GM18519 (cell line): ENCODE measurements around the gene ACTN1.

Experiments used
- ATAC-seq: cut with Tn5 transposase; IDR thresholded peaks from one replicate; pipeline ENCODE4 v1.9.1; 2021; ENCODE audit warnings: mild to moderate bottlenecking, moderate library complexity; ENCODE audit not compliant: unreplicated experiment, low FRiP score

The ACTN1 gene

DNA sequence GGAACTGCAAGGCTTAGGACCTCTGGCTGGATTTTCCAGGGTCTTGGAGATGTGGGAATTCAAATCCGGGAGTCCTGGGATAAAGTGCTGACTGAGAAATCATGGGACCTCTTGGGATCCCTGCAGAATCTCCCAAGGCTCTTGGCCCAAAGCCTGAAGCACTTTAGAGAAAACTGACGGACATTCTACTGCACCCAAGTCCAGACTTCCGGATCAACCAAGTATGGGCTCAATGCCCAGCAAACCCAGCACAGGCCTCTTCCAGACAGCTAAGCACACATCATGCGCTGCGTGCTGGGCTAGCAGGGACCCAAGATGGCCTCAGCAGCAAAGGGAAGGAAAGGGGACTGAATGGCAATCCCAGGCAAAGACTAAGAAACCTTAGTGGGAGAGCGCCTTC, 85.0 kb downstream of the ACTN1 start:
- ATAC-seq = no peak

DNA sequence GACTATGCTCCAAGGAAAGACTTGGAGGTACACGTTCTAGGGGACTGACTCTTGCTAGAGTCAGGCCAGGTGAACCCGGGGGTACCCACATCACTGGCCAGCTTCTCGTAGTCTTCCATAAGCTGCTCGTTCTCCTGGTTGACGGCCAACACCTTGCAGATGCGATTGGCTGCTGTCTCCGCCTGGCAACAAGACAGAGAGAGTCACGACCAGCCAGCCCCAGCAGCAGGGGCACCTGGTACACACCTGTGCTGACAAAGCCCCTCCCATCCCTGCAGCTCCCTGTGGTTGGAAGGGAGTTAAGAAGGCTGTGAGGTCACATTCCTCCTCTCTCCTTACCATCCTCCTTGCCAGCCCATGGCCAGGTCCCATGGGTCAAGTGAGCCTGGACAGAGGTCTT, 85.5 kb downstream of the ACTN1 start:
- no peak for ATAC-seq

DNA sequence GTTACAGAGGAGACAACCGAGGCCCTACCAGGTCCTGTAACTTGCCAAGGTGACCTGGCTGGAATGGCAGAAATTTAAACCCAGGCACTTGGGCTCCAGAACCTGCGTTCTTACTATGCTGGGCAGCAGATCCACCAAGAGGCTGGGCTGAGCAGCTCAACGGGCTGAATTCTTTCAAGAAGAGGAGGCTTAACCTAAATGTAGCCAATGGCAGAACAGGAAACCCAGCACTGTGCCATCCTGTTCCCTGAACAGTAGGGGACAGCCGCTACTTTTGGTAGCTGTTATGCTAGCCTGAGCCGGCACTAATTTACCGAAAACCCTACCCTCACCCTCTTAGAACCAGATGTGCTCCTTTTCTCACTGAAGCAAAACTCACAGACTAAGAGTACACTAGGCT, 86.1 kb downstream of the ACTN1 start:
- no peak for ATAC-seq

DNA sequence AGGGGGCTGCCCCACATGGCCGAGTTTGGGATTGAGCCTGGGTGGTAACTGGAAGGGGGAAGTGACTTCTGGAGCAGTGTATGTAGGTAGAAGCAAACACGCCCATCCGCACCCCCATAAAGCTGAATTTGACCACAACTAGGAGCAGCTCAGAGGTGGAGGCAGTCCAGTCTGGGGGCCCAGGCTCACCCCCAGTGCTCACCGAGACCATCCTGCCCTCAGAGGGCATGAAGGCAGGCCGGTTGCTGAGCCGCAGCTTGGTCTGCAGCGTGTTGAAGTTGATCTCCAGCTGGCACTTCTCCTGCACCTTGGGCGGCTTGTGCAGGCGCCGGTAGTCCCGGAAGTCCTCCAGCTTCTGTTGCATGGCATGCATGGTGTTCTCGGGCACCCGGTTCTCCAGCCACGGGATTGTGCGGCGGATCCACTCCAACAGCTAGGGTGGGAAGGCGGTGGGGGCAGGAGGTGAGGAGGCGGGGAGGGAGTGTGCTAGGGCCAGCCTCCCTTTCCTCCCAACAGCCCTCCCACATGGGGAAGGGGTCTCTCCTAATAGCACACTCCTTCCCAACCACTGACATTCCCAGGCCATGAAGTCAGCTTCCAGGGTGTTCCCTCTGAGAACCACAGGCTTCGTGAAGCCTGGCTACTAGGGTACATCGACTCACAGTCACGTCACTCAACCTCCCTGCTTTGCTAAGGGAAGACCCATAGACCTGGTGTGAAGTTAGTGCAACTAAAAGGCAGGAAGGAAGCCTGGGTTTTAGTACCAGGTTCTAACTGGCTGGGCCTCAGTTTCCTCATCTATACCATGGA, 87.0 kb downstream of the ACTN1 start:
- ATAC-seq = no peak

DNA sequence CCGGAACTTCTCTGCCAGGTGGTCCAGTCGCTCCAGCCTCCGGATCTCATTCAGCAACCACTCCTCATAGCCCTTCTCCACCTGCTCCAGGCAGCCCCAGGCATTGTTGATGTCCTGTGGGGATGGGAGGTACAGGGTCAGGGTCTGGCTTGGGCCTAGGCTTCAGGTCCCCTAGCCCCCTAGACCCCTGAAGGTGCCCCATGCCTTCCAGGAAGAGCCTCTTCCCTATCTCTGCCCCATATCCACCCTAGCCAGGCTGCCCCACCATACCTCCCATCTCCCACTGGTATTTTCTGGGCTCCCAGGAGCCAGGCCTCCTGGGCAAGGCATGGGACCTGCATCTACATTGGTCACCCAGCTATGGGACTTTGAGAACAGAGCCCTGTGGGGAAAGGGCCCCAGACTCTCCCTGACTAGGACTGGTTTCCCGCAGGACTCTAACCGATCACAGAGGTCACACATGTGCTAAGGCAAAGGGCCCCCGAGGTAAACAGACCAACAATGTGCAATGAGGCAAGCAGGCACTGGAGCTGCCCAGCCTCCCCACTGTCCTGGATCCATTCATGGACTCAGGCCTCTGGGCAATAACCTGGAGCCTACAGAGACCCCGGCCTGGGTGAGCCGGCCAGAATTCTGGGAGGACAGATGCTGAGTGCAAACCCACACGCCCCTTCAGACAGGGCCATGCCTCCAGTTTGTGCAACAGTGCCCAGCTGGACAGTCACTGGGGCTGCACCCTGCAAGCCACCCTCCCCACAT, 88.8 kb downstream of the ACTN1 start:
- ATAC-seq = no peak

DNA sequence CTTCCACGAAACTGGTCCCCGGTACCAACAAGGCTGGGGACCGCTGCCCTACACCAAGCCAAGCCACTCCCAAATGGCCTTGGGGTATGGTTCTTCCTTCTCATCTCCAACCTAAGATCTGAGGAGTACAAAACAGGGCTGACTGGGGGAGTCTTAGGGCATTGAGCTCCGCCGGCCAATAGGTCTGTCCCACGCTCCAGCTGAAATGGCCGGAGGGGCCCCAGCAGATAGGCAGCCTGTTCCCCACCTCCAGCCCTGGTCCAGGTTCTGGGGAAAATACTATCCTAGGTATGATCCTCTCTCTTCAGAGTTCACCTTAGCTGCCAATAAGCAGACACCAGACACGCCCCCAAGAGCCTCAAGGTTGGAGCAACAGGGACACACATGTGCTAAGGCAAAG, 90.2 kb downstream of the ACTN1 start:
- ATAC-seq = no peak

DNA sequence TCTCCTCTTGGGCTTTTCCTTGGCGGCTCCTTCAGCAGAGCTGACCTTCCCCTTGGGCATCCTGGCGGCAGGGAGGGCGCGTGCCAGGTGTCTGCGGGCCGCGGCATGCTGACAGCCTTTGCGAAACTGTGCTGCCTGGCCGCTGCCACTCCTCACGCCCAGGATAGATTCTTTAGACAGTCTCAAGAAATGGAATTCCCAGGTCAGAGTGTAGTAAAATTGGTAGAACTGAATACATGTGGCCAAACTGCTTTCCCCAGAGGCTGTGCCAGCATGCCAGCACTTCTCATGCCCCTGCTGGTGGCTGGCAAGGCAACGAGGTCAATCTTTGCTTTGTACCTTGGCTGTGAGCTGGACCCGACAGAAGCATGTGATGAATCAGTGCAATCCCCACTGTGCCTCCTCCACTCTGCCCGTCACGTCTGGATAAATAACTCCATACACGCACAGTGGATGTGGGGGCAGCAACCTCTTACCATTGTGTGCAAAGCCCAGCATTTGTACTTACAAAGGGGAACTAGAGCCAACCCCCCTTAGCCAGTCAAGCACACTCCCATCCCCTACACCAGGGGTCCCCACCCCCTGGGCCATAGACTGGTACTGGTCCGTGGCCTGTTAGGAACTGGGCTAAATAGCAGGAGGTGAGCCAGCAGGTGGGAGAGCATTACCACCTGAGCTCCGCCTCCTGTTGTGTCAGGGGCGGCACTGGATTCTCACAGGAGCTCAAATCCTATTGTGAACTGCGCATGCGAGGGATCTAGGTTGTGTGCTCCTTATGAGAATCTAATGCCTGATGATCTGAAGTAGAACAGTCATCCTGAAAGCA, 90.9 kb downstream of the ACTN1 start:
- no peak for ATAC-seq

DNA sequence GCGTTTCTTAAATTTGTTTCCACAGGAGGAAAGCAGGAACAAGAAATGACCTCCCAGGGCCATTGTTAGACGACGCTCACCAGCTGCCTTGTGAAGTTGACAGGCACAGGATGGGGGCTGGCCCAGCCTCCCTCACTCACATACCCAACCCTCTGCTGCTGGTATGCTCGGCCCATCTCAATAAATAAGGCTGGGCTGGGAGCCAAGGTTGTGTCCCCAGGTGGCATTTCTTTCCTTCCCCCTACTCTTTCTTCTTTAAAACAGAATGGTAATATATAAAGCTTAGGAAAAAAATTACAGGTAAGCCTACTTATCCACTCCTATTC, 93.0 kb downstream of the ACTN1 start:
- no peak for ATAC-seq

DNA sequence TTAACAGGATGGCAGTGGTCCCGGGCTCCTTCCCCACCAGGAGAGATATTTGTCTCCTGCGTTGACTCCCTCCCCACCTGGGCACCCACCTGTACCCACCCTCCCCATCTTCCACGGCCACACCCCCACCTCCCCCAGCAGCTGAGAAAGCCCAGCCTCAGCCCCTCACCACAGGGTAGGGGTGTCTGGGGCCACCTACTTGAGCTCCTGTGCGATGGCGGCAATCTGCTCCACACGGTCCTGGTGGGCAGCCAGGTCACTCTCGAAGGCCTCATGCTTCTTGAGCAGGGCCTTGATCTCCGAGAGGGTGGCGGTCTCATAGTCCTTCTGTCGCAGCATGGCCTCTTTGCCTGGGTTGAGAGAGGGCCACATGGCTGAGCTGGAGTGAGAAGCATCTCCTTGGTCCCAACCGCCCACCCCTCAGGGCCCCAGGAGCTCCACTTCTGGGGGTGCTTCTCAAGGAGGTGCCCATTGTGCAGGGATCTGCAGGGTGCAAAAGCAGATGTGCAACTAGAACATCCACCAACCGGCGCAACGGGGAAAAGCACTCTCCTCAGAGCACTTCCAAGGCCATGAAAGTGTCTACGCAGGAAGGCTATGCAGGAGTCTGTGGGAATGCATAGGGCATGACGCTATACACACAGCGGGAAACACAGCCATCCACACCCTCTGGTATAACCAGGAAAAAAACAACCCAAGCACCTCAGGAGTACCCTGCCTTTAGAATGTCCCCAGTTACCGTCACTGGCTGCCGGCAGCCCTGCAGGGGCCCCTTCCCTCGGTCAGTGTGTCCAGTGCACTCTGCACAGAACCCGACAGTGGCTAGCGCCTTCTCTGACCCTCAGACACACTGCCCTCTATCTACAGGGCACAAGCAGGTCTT, 93.6 kb downstream of the ACTN1 start:
- ATAC-seq = no peak

DNA sequence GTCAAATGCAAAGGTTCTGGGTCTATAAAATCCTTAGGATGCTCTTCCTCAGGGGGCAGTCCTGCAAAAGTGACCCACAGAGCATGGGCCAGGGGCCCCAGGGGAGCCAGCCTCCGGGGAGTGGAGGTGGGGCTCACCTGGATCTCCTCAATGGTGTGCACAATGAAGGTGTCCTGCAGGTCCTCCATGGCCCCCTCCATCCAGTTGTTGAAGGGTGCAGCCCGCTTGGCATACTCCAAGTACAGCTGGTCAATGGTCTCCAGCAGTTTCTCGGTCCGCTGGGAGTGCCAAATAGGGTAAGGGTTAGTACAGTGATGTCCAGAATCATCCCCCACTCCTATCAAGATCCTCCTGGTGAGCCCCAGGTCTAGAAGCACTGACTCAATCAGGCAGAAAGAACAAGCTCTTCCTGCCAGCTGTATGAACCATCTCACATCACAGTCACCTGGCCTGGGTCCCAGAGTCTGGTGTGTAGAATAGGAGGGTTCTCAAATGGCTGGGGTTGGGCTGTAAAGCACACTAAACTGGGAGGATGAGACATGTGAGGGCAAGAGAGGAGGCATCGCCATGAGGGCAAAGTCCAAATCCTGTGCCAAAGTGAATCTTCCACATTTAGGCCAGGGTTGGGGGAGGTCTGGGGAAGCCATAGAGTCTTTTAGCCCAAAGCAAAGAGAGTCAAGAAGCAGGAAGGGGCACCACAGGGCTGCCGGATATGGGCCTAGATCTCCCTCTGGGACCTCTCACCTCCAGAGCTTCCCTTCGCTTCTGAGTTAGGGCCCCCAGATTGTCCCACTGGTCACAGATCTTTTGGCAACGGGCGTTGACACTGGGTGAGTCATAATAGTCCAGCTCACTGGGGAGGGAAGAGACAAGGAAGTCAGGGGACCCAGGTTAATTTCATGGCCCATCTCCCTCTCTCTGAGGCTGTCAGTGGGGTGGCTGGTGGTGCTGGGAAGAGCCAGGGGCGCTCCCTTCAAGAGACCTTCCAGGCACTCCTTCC, 94.8 kb downstream of the ACTN1 start:
- ATAC-seq = no peak

DNA sequence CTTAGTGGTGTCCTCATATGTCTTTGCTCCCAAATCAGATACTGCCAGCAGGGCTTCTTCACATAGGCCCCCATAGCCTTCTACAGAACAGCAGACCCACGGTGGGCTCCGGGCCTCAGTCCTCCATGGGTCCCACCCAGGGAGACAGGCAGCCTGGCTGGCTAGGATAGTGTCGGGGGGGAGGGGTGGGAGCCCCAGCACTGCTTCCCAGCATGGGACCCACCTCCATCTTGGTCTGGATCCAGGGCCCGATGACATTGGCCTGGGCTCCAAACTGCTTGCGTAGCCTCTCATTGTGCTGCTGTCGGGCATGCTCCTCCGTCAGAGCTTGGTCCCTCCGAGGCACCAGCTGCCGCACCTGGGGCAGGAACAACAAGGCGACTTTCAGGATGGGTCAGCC, 96.9 kb downstream of the ACTN1 start:
- ATAC-seq = no peak

DNA sequence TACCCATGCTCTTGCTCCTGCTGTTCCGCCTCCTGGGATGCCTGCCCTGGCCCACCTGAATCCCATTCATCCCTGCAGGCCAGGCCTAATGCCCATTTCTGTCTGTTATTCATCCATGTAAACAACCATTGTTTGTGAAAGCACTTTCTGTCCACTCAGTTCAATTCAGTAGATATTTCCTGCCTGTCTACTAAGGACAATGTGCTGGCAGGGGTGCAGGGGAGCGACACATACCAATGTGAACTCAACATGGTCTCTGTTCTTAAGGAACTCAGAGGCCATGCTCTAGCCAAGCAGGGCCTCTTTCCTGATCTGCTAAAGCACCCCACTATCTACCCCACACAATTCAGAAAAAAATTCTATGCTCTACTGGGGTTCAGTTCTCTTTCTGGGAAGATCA, 97.7 kb downstream of the ACTN1 start:
- no peak for ATAC-seq

DNA sequence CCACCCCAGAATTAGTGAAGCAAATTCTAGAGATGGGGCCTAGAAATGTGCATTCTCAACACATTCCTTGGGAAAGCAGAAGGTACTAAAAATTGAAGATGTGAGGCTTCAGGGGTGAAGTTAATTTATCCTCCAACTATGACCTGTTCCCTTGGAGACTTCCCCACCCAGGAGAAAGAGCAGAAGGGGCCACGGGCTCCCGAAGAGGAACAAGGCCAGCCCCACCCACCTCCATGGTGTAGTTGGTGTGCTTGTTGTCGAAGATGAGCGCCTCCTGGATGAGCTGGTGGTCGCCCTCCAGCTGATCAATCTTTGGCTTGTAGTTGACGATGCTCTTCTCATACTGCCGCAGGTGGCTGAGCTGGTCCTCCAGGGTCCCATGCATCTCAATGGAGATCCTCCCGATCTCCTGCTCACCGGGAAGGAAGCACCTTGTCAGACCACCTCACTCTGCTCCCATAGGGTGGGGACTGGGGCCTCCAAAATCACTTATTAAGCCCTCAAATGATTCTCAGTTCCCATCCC, 98.5 kb downstream of the ACTN1 start:
- no peak for ATAC-seq

DNA sequence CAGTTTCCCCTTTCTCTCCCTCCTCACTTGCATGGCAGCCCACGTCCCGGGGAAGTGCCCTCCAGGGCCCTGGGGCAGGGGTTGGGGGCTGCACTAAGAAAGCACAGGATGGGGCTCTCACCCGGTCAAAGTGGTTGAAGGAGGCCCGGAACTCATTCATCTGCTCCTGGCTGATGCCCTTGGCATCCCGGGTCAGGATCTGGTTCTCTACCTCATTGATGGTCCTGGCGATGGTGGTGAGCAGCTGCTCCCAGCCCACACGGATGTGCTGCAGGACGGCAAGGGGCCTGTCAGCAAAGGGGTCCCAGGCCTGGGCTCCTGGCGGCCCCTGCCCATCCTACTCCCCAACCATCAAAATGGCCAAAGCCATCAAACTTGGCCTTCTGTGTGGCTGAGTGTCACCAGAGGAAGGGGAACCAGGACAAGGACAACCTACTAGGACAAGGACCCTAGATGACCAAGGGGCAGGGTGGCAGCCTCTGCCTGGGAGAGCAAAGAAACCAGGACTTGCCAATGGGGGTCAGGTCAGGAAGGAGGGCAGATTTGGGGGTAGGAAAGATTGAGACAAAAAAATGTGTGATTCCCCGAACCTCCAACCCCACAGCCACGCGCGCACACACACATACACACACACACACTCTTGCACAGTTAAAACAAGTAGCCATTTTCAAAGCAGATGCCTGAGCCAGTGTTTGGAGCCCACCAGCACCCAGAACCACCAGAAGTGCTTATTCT, 99.1 kb downstream of the ACTN1 start:
- no peak for ATAC-seq

DNA sequence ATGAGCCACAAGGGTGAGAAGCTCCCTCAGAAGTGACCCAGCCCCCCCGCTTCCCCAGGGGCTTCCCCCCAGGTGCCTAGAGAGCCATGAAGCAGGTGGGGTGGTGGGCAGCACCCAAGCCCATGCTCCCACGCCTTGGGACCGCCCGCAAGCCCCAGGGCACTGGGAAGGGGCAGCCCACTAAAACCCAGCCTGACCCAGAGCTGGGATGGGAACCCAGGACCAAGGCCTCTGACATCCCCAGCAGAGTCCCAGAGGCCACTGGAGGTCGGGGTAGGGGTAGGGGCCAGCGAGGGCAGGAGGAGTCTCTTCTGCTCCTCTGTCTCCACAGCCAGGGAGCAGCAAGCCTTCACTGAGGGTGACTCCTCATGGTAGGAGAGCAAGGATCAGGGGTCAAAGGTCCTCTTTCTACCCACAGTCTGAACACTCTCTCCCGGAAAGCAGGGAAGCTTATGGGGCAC, 99.8 kb downstream of the ACTN1 start:
- no peak for ATAC-seq

DNA sequence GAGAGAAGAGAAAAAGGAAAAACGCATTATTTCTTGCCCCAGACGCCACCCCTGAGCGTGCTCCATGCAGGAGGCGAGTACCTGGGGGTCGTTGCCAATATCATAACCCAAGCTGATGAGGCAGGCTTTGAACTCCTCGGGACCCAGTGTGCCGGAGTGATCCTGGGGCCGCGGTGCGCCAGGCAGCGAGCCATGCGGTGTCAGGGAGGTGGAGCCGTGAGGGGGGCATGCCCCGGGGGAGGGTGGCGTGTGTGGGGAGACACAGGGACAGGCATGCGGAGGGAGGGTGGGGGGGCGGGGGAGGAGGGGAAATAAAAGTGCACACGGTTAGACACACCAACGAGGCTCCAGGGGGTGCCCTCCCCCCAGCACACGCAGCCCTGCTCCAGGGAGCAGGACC, 100.2 kb downstream of the ACTN1 start:
- ATAC-seq = no peak

DNA sequence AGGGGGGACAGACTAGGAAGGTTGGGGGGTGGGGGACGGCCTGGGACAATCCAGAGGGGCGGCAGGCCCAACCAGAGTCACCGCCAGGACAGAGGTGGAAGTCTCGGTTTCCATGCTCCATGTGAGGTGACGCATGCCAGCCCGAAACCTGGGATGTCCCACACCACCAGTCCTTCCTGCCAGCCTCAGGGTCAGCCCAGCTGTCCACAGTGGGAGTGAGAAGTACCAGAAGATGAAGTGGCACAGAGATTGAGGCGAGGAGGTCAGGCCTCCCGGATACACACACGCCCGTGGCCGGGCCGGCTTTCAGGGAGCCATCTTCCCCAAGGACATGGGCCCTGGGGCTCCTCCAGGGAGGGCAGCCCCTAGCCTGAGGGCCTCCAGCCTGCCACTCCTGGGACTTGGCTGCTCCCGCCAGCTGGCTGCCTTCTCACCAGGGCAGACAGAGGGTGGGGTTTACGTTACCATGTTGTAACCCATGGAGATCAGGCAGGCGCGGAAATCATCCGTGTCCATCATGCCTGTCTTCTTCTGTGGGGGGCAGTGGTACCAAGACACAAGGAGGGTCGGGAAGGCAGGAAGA, 101.0 kb downstream of the ACTN1 start:
- no peak for ATAC-seq

DNA sequence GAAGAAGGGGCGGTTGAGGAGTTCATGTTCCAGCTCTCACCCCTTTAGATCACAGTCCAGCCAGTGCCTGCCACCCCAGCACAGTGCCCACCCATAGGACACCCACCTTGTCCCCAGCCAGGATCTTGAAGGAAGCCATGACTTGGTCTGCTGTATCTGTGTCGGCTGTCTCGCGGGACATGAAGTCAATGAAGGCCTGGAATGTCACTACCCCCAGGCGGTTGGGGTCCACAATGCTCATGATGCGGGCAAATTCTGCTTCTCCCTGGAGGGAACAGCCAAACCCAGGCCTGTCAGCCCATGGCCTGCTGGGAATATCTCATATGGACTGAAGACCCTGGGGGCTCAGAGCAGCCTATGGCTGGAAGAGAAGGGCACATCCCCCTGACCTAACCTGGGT, 102.1 kb downstream of the ACTN1 start:
- no peak for ATAC-seq
